Left lung (tissue), 10 donors: ENCODE data around the gene LGR5. TPM values are rescaled to one million over a fixed set of nuclear protein-coding genes. Genes with fewer than 3 reads are reported as not detected.

Experiments used
- ATAC-seq: fragments of 200-7000 bp; cut with Tn5 transposase; one replicate; pipeline ENCODE4 v1.9.1; 2020; ENCODE audit warnings: moderate library complexity
- DNase-seq, 4 donors: peaks; one replicate each; pipeline ENCODE4 v3.0.0-alpha.2; 2013 to 2020
- H3K27ac ChIP-seq, 2 donors: fragments of 200-600 bp; sonication (generic) in 1 of 2; one replicate each; pipeline versions ENCODE4 v1.5.0 to v1.8.0; 2020 to 2021
- H3K27me3 ChIP-seq, 2 donors: fragments of 200-600 bp; sonication (generic) in 1 of 2; one replicate each; pipeline versions ENCODE4 v1.5.0 to v1.8.0; 2020 to 2021
- H3K36me3 ChIP-seq, 2 donors: fragments of 200-600 bp; sonication (generic) in 1 of 2; one replicate each; pipeline versions ENCODE4 v1.5.0 to v1.8.0; 2020 to 2021
- H3K4me1 ChIP-seq, 2 donors: fragments of 200-600 bp; one replicate each; pipeline ENCODE4 v1.8.0; 2021
- H3K4me3 ChIP-seq, 2 donors: fragments of 200-600 bp; sonication (generic) in 1 of 2; one replicate each; pipeline versions ENCODE4 v1.5.0 to v1.8.0; 2020 to 2021; ENCODE audit warnings: mild to moderate bottlenecking in 1 of 2
- H3K9me3 ChIP-seq, 2 donors: fragments of 200-600 bp; sonication (generic) in 1 of 2; one replicate each; pipeline versions ENCODE4 v1.5.0 to v1.8.0; 2020 to 2021
- intact Hi-C, 2 donors: fragments of 100-400 bp; cut with DNase I; formaldehyde crosslinking; loops; one replicate each; pipeline versions ENCODE4 v1.11.2 to v1.14.2; 2022
- polyA plus RNA-seq, 6 donors: library from polyadenylated mRNA; unstranded; fragments of 120-200 nt; gene quantifications; one replicate each; pipeline ENCODE4 v1.2.1, GENCODE V29; 2013; ENCODE audit not compliant: insufficient read length in 6 of 6
- total RNA-seq, 2 donors: library from RNA; stranded (reverse); fragmentation: NEBNext Ultra II Directional; extraction: Animal tissue kit (Norgen Biotek cat#: 25700); gene quantifications; one replicate each; pipeline ENCODE4 v1.2.1, GENCODE V29; 2021
- TF ChIP-seq, protein P1 (sequence below), 2 donors: fragments of 200-600 bp; sonication (generic) in 1 of 2; IDR thresholded peaks; one replicate each; pipeline versions ENCODE4 v1.5.0 to v1.8.0; 2021; ENCODE audit warnings: antibody characterized with exemption in 2 of 2
- donor health status: DM: no; HTN: yes; CAD: no.
- donor health status: DM: no; HTN: no; CAD: no.

The LGR5 gene
- total and polyA plus RNA-seq, 8 donors = 0.39 to 6.6 (median 3.3) TPM

DNA sequence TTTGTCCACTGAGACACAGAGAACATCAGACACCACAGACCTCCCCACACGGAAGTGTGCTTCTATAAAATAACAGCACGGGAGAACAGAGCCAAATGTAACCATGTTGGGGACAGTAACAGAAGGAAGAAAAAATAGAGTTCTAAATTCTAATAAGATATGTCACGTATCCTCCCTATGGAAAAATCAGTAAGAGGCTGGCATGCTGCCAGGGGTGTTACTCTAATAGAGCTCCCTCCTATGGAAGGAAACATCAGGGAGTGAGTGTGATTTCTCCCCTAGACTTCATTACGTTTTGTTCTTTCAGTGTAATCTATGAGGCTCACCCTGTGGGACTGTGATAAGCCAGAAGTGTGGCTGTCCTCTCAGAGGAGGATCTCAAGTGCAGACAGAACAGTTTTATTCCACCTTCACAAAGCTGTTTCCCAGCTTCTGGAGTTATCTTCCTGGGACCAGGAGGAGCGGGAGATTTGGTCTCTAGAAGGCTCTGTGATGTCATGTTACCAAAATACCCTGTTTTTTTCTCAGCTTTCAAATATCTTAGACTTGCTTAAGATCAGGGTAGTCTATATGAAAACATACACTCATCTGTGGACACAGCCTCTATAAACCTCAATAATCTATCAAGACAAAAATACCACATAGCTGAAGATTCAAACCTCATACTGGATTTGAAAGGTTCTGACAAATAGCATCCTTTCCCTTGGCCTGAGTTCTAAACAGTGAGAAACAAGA, 154.8 kb downstream of the LGR5 start:
- TF ChIP-seq, protein P1, sequence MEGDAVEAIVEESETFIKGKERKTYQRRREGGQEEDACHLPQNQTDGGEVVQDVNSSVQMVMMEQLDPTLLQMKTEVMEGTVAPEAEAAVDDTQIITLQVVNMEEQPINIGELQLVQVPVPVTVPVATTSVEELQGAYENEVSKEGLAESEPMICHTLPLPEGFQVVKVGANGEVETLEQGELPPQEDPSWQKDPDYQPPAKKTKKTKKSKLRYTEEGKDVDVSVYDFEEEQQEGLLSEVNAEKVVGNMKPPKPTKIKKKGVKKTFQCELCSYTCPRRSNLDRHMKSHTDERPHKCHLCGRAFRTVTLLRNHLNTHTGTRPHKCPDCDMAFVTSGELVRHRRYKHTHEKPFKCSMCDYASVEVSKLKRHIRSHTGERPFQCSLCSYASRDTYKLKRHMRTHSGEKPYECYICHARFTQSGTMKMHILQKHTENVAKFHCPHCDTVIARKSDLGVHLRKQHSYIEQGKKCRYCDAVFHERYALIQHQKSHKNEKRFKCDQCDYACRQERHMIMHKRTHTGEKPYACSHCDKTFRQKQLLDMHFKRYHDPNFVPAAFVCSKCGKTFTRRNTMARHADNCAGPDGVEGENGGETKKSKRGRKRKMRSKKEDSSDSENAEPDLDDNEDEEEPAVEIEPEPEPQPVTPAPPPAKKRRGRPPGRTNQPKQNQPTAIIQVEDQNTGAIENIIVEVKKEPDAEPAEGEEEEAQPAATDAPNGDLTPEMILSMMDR (IDR thresholded peaks at IDR 0.05) = no peak
- no peaks in the 10 kb centered on the region for H3K4me1 ChIP-seq
- DNase-seq = no peak
- intact Hi-C loops = no loop called here
- H3K27me3 ChIP-seq = peaks cover 4 to 29% of the 10 kb centered on the region in 2 donors
- ATAC-seq = no peak
- no peak overlapping the region for H3K27ac ChIP-seq
- no peaks in the 10 kb centered on the region for H3K36me3 ChIP-seq
- peaks cover 0 to under 1% of the 10 kb centered on the region in 2 donors for H3K9me3 ChIP-seq
- no peak overlapping the region for H3K4me3 ChIP-seq

DNA sequence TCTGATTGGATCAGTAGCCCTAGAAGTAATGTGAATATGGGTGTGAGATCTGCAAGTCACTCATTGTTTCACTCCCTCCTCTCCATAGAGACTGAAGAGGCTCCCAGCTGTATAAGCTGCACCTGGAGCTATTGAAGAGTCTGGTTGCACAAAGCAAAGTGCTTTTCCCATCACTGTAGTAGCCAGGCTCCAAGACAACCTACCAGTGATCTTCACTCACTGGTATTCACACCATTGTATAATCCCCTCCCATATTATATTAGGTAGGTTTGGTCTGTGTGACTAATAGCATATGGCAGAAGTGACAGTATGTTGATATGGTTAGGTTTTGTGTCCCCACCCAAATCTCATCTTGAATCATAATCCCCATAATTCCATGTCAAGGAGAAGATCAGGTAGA, 159.6 kb downstream of the LGR5 start:
- H3K27me3 ChIP-seq = peaks cover 4 to 7% of the 10 kb centered on the region in 2 donors
- H3K36me3 ChIP-seq = no peaks in the 10 kb centered on the region
- no peak overlapping the region for H3K27ac ChIP-seq
- intact Hi-C loops = no loop called here
- no peak overlapping the region for H3K4me3 ChIP-seq
- H3K4me1 ChIP-seq = no peaks in the 10 kb centered on the region
- DNase-seq (no peak), ATAC-seq (no peak)
- TF ChIP-seq, protein P1 (IDR thresholded peaks at IDR 0.05) = no peak
- H3K9me3 ChIP-seq = peaks cover 0 to 4% of the 10 kb centered on the region in 2 donors

DNA sequence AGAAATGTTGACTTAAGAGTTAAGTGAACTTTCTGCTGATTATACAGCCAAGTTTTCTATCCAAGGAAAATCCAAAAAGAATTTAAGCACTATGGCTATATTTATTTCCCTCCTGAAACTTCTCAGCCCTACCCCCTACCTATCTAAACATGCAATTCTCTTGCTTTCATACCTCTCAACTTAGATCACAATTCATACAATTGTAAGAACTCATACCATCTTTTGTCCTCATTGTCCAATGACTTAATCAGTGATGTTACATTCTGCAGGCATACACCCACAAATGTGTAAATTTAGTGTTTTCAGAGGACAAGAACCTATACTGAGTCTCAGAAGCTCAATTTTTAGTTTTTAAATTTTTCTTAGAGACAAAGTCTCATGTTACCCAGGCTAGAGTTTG, 161.9 kb downstream of the LGR5 start:
- Histone ChIP-seq H3K4me3 (no peak overlapping the region), H3K9me3 (peaks cover 0 to 4% of the 10 kb centered on the region in 2 donors), H3K27ac (no peak overlapping the region), H3K4me1 (no peaks in the 10 kb centered on the region), H3K36me3 (peaks cover 0 to 11% of the 10 kb centered on the region in 2 donors), H3K27me3 (no peaks in the 10 kb centered on the region)
- DNase-seq (no peak), ATAC-seq (no peak)
- intact Hi-C loops = no loop called here
- TF ChIP-seq, protein P1 (IDR thresholded peaks at IDR 0.05) = no peak

DNA sequence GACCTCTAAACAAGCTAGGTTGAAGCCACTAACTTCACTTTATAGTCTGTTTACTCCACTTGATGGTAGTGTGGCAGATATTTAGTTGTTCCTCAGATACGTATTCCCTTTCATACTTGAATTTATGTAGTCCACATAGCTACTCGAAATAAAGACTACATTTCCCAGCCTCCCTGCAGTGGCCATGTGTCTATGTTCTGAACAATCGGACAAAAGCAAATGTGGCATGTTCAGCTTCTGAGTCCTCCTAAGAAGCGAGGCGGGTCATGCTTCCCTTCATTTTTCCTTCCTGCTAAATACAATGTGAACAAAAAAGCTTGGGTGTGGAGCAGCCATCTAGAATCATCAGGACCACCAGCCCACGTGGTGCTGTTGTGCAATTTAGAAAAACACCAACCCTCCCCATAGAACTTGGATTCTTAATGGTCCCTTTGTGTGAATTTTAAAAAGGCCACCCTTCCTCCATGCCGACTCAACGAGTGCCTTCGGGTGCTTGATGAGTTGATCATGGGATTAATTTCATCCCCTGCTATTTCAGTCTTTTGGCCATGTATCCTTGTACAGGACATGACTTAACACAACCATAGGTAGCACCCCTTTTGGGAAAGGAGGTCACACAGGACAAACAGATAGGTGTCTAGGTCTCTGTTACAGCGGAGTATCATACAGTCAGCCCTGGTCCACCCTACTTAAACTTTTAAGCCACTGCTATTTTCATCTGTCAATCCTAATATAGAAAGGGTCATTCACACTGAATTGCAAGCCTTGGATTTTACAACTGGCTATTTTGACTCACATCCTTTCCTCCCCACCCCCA, 163.4 kb downstream of the LGR5 start:
- peaks cover 0 to 4% of the 10 kb centered on the region in 2 donors for H3K9me3 ChIP-seq
- no peak for ATAC-seq
- no peak overlapping the region for H3K4me3 ChIP-seq
- no peak overlapping the region for H3K27ac ChIP-seq
- H3K36me3 ChIP-seq = peaks cover 0 to 25% of the 10 kb centered on the region in 2 donors
- no peak for DNase-seq
- H3K27me3 ChIP-seq = no peaks in the 10 kb centered on the region
- H3K4me1 ChIP-seq = no peaks in the 10 kb centered on the region
- TF ChIP-seq, protein P1 (IDR thresholded peaks at IDR 0.05) = no peak
- intact Hi-C loops = no loop called here

DNA sequence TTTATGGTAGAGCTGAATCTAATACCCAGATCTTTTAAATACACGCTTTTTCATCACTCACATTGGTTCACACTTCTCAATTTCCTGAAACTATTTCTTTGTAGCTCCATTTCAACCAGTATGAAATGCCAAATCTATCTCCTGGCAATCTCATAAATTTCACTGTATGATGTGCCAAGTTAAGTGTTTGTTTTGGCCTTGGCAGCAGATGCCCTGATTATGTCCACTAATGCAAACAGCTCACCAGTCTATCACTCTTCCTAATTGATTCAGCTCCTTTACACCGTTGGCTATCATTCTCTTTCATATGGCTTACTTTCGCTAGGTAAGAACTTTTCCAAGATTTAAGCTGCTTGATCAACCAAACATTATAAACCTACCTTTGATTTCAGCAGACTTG, 165.4 kb downstream of the LGR5 start:
- ATAC-seq (no peak), DNase-seq (no peak)
- Histone ChIP-seq H3K27ac (no peak overlapping the region), H3K27me3 (no peaks in the 10 kb centered on the region), H3K4me3 (no peak overlapping the region), H3K4me1 (no peaks in the 10 kb centered on the region), H3K36me3 (peaks cover 0 to 46% of the 10 kb centered on the region in 2 donors), H3K9me3 (no peaks in the 10 kb centered on the region)
- TF ChIP-seq, protein P1 (IDR thresholded peaks at IDR 0.05) = no peak
- intact Hi-C loops = no loop called here
